DMS153 treated with DMSO at 0.1 percent for 48 hours (cell line): Measurements from ENCODE around the gene KRT6B.
"Not testable (repeated sequence)": the region's sequence is repeated elsewhere in the genome, so short reads cannot be mapped to it uniquely, and the experiment has no call there.

Experiments
- DNase-seq: peaks from one replicate; lab custom pipeline; 2025; ENCODE audit not compliant: unreplicated experiment; lab: John Stamatoyannopoulos, UW

Gene KRT6B

DNA sequence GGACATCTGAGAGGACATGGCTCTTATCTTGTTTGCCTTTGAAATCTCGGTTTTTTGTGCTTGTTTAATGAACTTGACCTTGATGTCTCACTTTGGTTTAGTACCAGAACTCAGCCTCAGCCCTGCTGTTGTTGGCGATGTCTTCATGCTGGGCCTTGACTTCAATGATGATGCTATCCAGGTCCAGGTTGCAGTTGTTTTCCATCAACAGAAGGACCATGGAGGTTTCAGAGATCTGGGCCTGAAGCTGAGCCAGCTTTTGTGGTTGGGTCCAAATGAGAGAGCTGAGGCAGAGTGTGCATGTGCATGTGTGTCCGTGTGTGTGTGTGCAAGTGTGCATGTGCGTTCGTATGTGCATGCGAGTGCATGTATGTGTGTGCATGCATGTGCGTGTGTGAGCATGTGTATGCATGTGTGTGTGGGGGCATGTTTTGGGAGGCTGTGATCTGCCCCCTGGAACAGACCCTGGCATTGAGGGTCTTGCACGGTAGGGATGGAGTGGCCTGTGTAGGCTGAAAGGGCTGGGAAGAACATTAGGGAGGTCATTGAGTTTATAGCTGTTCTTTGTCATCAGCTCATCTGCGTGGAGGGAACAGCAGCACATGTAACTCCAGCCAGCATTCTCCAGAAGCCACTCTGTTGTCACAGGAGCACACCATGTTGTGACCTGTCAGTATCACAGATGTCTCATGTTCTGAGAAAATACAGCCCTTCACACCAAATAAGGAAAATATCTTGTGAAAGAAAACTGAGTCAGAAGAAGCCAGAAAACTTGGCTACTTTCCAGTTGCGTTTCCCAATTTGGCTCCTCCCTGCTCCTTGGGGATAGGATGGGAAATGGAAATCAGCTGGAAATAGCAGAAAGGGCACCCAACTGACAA lies 35.8 kb downstream of the KRT6B start:
- DNase-seq, result no peak

DNA sequence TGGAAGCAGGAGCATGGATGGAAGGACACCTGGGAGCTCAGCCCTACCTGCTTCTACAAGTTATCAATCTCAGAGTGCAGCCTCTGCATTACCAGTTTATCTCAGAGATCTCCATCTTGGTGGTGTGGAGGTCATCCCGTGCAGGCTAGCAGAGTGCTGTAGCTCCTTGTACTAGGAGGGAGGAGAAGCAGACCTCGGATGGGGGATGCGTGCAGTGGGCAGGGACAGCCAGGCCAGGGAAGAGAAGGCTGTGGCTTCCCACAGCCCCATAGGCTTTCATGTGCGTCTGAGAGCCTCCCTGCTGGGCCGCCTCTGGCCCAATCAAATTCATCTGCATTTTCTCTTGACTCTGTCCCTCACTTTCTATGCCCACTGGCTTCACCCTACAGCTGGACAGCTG lies 37.0 kb downstream of the KRT6B start:
- no peak for DNase-seq

- DNase-seq, result no peak
These were observed 38.1 kb downstream of the KRT6B start for GRCh38 chr12:52413782-52414345.

GRCh38 chr12:52413202-52413601 lies 38.7 kb downstream of the KRT6B start:
- DNase-seq, result no peak

- no peak for DNase-seq
These were observed 40.1 kb downstream of the KRT6B start for GRCh38 chr12:52411815-52412214.

- not testable (repeated sequence) for DNase-seq
These were observed 41.2 kb downstream of the KRT6B start for GRCh38 chr12:52410589-52411248.

DNA sequence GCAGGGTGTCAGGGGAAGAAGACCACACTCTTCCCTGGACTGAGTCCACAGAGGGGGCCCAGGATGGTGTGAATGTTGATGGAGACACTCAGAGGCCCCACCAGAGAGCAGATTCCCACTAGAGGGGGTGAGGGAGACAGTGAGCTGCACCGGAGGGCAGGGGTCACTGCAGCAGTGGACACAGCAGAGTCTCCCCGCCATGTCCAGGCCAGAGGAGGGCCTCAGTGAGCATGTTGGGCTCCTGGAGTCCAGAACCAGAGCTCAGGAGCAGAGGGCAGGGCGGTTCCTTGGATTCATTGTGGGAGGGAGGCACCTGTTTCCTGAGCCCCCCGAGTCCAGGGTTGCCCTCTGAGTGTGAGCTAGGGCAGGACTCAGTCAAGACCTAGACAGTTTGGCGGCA lies 44.0 kb downstream of the KRT6B start:
- no peak for DNase-seq

DNA sequence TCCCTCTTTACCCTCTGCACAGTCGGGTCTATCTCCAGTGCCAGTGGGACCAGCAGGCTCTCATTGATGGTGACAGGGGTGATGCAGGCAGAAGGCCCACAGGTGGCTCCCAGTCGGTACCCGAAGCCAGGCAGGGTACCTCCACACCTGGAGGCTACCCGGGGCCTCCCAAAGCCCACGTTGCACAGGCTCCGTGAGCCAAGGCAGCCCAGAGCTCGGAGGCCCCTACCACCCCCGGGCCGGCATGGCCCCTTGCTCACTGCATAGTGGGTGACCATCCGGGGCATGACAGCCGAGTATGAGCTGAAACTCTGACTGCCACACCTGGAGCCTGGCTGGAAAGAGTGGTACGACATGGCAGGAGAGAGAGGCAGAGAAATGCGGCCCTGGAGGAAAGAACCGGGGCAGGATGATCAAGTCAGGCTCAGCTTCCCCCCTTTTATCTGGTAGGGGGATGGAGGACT lies 46.0 kb downstream of the KRT6B start, which contains the start of gene KRT82:
Gene KRT82 (minus strand): TSS at position 414 of the 464 bp plus-strand sequence. CDS start 58 bp downstream, at position 356.
- DNase-seq, result no peak

DNA sequence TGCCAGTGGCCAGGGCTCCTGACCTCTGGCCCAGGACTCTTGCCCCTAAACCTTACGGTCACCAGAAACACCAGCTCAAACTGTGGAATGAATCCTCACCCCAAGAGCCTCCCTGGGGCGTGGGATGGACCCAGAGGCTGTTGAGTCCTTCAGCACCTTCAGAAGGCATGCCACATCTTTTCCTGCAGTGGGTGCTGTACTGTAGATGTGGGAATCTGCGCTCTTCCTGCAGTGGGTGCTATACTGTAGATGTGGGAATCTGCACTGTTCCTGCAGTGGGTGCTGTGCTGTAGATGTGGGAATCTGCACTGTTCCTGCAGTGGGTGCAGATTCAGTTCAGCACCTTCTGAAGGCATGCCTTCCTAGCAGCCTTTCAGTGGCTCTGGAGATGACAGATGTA lies 47.0 kb downstream of the KRT6B start:
- DNase-seq, result no peak

- DNase-seq, result no peak
These were observed 48.4 kb downstream of the KRT6B start for GRCh38 chr12:52403561-52403960.

DNA sequence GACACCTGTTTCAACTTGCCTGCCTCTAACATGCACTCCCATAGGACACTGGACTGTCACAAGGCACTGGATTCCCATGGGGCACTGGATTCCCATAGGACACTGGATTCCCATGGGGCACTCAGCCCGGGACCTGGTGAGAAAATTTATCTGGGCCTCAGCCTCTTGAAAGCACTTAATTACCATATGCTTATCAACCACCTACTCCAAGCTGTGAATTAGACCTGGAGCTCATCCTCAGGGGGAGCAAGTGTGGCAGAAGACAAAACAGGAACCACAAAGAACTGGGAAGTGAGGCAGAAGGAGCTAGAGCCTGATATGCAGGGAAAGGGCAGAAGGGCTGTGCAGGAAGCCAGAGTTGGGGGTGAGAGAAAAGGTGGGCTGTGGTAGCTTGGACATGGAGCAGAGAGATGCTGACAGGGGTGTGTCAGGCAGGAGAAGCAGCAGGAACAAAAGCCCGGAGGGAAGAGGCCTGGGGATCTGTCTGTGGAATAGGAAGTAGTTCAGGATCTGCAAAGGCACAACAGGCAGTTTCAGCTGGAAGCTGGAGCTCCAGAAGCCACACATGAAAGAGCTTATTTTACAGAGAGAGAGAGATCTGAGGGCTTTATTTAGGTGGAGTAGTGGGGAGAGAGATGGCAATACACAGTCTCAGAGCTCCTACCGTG lies 48.9 kb downstream of the KRT6B start:
- peak; percentile 14 for DNase-seq

- DNase-seq, result no peak
These were observed 49.6 kb downstream of the KRT6B start for GRCh38 chr12:52402377-52402776.

DNA sequence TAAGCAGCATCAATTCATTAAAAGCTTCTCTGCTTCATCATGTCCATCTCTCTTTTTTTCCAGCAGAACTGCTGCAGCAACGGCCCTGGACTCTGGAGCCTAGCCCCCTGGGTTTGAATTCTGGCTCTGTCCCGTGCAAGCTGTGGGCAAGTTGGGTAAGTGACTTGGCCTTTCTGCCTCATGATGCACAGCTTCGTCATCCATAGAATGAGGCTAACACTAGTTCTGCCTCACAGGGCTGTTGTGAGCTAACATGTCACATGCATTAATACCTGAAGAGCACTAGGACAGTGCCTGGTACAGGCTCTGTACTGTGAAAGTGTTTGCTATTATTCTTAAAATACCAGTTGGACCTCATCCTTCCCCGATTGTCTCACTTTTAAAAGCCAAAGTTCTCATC lies 50.0 kb downstream of the KRT6B start:
- no peak for DNase-seq

DNA sequence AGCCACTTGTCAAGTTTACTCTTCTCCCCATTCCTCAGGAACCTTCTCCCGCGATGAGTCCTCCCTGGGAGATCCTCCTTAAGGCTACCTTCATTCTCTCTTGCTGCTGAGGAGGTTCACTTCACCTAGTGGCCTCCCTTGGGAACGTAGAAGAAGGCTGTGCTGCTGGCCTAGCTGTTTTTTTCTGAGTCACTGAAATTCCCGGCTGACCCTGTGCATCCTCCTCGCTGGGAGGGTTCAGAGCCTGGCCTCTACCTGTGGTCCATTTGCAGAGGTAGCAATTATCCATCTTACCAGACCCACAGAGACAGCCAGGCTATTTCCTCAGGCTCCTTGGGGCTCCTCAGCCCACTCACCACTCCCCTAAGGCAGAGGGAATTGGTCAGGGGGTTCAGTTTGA lies 50.4 kb downstream of the KRT6B start:
- no peak for DNase-seq

DNA sequence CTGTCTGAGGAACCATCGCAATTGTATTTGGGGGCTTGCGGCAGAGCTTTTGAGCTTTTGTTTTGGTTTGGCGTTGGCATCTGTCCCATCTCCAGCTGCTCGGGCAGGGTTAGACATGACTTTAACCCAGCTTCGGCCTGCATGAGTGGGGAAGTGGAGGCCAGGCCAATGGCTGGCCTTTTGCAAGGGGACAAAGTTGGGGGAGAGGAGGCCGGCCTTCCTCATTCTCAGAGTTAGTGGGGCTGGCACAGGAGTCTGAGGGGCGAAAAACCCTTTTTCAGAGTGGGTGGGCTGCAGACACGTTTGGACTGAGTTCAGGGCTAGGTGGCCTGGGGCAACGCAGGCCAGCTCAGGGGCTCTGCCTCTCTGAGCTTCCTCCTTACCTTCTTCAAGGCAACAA lies 51.0 kb downstream of the KRT6B start:
- no peak for DNase-seq

- no peak for DNase-seq
These were observed 52.2 kb downstream of the KRT6B start for GRCh38 chr12:52399756-52400155.

DNA sequence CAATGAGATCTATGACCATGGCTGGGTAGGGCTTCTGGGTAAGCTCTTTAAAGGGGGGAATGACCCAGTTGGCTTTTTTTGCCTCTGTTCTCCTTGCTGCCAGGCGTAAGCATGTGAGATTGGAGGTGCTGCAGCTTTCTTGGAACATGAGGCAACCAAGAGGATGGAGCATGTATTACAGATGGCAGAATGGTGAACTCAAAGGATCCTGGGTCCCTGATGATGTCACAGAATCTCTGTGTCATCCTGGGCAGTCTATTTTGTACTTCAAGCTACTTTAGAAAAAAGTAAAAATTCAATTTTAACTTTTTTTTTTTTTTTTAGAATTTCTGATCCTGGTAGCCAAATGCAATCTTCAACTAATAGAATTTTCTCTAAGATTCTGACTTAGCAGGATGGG lies 53.8 kb downstream of the KRT6B start:
- no peak for DNase-seq

GRCh38 chr12:52396656-52397055 lies 55.3 kb downstream of the KRT6B start:
- DNase-seq, result no peak
